K562 (cell line): ENCODE results near the gene SCYL1. TPM values are rescaled to one million over a fixed set of nuclear protein-coding genes. Genes with fewer than 3 reads are reported as not detected.

ENCODE experiments used
- CTCF ChIP-seq, 3 experiments: IDR thresholded peaks in 2 of 3; conservative IDR thresholded peaks in 1 of 3; 2 replicates each; pipeline ENCODE4 v1.5.1; 2011 to 2012; ENCODE audit warnings: low read length in 3 of 3, mild to moderate bottlenecking in 3 of 3, control low read depth in 2 of 3, improper control_type of control experiment in 1 of 3, inconsistent platforms in 1 of 3, low read depth in 1 of 3, mixed read lengths in 1 of 3, moderate library complexity in 1 of 3; ENCODE audit not compliant: insufficient read depth in 2 of 3
- ETS1 ChIP-seq: conservative IDR thresholded peaks from 2 replicates; pipeline ENCODE4 v1.6.1; 2011; ENCODE audit warnings: low read depth, mild to moderate bottlenecking, low read length; ENCODE audit not compliant: control insufficient read depth
- FOXJ3 ChIP-seq: sonication (generic); formaldehyde crosslinking; IDR thresholded peaks from 2 replicates; pipeline ENCODE4 v1.4.0; 2020; ENCODE audit warnings: mild to moderate bottlenecking, missing genetic modification reagents
- GATAD2A ChIP-seq: fragments of 450-650 bp; IDR thresholded peaks from 2 replicates; pipeline ENCODE4 v1.6.1; 2017
- HMGXB4 ChIP-seq: sonication (generic); formaldehyde crosslinking; IDR thresholded peaks from 2 replicates; pipeline ENCODE4 v1.8.1; 2023; ENCODE audit warnings: mild to moderate bottlenecking, missing genetic modification reagents
- JUNB ChIP-seq: fragments of 450-650 bp; formaldehyde crosslinking; conservative IDR thresholded peaks from 2 replicates; pipeline ENCODE4 v1.4.0; 2020; ENCODE audit warnings: mild to moderate bottlenecking
- MXI1 ChIP-seq: IDR thresholded peaks from 2 replicates; pipeline ENCODE4 v1.6.1; 2011; ENCODE audit warnings: low read depth, mild to moderate bottlenecking, improper control_type of control experiment, low read length
- PYGO2 ChIP-seq: fragments of 450-650 bp; IDR thresholded peaks from 2 replicates; pipeline ENCODE4 v1.6.1; 2016; ENCODE audit warnings: mild to moderate bottlenecking, missing genetic modification characterization, moderate library complexity, missing compliant biosample characterization
- RBM25 ChIP-seq: fragments of 200-400 bp; formaldehyde crosslinking; IDR thresholded peaks from 2 replicates; pipeline ENCODE4 v1.6.1; 2018; ENCODE audit warnings: low read length, low read depth, moderate library complexity; ENCODE audit not compliant: severe bottlenecking
- SLC30A9 ChIP-seq: fragments of 250-450 bp; sonication (Bioruptor Pico); IDR thresholded peaks from 2 replicates; pipeline ENCODE4 v1.8.0; 2022; ENCODE audit warnings: mild to moderate bottlenecking, moderate library complexity
- SMARCA5 ChIP-seq: fragments of 450-650 bp; IDR thresholded peaks from 2 replicates; pipeline ENCODE4 v1.6.1; 2016
- SRSF7 ChIP-seq: fragments of 200-400 bp; formaldehyde crosslinking; optimal IDR thresholded peaks from 2 replicates; pipeline ENCODE3; 2017; ENCODE audit warnings: mild to moderate bottlenecking, low read depth, low read length
- THRA ChIP-seq: fragments of 450-650 bp; IDR thresholded peaks from 2 replicates; pipeline ENCODE4 v1.6.1; 2017; ENCODE audit warnings: mild to moderate bottlenecking, moderate library complexity
- ZBED1 ChIP-seq: IDR thresholded peaks from 2 replicates; pipeline ENCODE4 v1.6.1; 2014
- ZNF124 ChIP-seq: sonication (generic); formaldehyde crosslinking; IDR thresholded peaks from 2 replicates; pipeline ENCODE4 v1.8.1; 2022; ENCODE audit warnings: missing genetic modification reagents
- ZNF24 ChIP-seq: fragments of 450-650 bp; IDR thresholded peaks from 2 replicates; pipeline ENCODE4 v1.6.1; 2016
- ZNF3 ChIP-seq: fragments of 250-450 bp; sonication (Bioruptor Pico); IDR thresholded peaks from 2 replicates; pipeline ENCODE4 v1.5.0; 2021; ENCODE audit warnings: mild to moderate bottlenecking, moderate library complexity
- ZNF551 ChIP-seq: fragments of 250-450 bp; sonication (Bioruptor Pico); IDR thresholded peaks from 2 replicates; pipeline ENCODE4 v1.5.0; 2021; ENCODE audit warnings: mild to moderate bottlenecking, moderate library complexity
- ZNF583 ChIP-seq: fragments of 250-450 bp; sonication (Bioruptor Pico); IDR thresholded peaks from 2 replicates; pipeline ENCODE4 v1.4.0; 2020
- polyA plus RNA-seq, 8 experiments: library from polyadenylated mRNA; depleted of rRNA in 4 of 8; stranded (reverse) in 5 of 8; unstranded in 3 of 8; fragments of >200 nt; fragmentation: Nextera tagmentation in 2 of 8; fragmentation: Illumina TruSeq in 1 of 8; extraction: Ambion mirVana in 2 of 8; extraction: Trizol in 1 of 8; gene quantifications; 2 replicates each; pipeline versions ENCODE4 v1.2.1 to v1.2.3, GENCODE V29; 2011 to 2014; ENCODE audit warnings: inconsistent platforms in 1 of 8, missing spikeins in 1 of 8
- total RNA-seq, 7 experiments: library from RNA; depleted of rRNA in 6 of 7; stranded (reverse); fragments of >200 nt in 6 of 7; fragmentation: Illumina TruSeq in 2 of 7; extraction: Trizol in 2 of 7; gene quantifications; 2 replicates each; pipeline versions ENCODE4 v1.2.1 to v1.2.3, GENCODE V29; 2011 to 2021; ENCODE audit warnings: low replicate concordance in 1 of 7
- TF ChIP-seq, protein P1 (sequence below), 2 experiments: fragments of 450-650 bp; conservative IDR thresholded peaks; 2 replicates each; pipeline ENCODE4 v1.6.1; 2017; ENCODE audit warnings: mild to moderate bottlenecking in 2 of 2, moderate library complexity in 2 of 2

The SCYL1 gene
- total and polyA plus RNA-seq, 9 of the 15 experiments (the other 6 are each of a cell fraction or from before 2014, with no cell fraction given): 1.9 to 145 (median 57.6) TPM

DNA sequence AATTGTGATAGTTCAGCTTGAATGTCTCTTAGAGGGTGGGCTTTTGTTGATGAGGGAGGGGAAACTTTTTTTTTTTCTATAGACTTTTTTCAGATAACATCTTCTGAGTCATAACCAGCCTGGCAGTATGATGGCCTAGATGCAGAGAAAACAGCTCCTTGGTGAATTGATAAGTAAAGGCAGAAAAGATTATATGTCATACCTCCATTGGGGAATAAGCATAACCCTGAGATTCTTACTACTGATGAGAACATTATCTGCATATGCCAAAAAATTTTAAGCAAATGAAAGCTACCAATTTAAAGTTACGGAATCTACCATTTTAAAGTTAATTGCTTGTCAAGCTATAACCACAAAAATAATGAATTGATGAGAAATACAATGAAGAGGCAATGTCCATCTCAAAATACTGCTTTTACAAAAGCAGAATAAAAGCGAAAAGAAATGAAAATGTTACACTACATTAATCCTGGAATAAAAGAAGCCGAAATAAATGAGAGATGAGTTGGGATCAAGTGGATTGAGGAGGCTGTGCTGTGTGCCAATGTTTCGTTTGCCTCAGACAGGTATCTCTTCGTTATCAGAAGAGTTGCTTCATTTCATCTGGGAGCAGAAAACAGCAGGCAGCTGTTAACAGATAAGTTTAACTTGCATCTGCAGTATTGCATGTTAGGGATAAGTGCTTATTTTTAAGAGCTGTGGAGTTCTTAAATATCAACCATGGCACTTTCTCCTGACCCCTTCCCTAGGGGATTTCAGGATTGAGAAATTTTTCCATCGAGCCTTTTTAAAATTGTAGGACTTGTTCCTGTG is 22.1 kb upstream of the SCYL1 start (continued):
- TF ChIP-seq ETS1: peak; percentile 88; the same call in 1 of the 2 replicates
- TF ChIP-seq ZNF3 (CRISPR knock-in tag): peak; percentile 75; the same call in 1 of the 2 replicates
- TF ChIP-seq MXI1: peak; percentile 58
- TF ChIP-seq ZBED1: peak; percentile 99
- no peak for TF ChIP-seq SMARCA5
- no peak for TF ChIP-seq SRSF7
- TF ChIP-seq ZNF124 (CRISPR knock-in tag): no peak
- TF ChIP-seq ZNF551: peak; percentile 94
- no peak for TF ChIP-seq JUNB (CRISPR knock-in tag)
- no peak for TF ChIP-seq ZNF24
- TF ChIP-seq CTCF (IDR thresholded peaks at IDR 0.05 in 2 of 3, conservative IDR thresholded peaks at IDR 0.05 in 1 of 3; ENCODE audit: insufficient read depth in 2 of 3, low read depth in 1 of 3, low read length in 3 of 3): no peak
- TF ChIP-seq, protein P1, sequence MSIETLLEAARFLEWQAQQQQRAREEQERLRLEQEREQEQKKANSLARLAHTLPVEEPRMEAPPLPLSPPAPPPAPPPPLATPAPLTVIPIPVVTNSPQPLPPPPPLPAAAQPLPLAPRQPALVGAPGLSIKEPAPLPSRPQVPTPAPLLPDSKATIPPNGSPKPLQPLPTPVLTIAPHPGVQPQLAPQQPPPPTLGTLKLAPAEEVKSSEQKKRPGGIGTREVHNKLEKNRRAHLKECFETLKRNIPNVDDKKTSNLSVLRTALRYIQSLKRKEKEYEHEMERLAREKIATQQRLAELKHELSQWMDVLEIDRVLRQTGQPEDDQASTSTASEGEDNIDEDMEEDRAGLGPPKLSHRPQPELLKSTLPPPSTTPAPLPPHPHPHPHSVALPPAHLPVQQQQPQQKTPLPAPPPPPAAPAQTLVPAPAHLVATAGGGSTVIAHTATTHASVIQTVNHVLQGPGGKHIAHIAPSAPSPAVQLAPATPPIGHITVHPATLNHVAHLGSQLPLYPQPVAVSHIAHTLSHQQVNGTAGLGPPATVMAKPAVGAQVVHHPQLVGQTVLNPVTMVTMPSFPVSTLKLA (conservative IDR thresholded peaks at IDR 0.05): 0 out of 4 replicates have a peak, but pooled peaks have one; percentile 33 to 34
- TF ChIP-seq RBM25: no peak
- TF ChIP-seq HMGXB4 (CRISPR knock-in tag): peak; percentile 69; the same call in 1 of the 2 replicates
- no peak for TF ChIP-seq ZNF583 (CRISPR knock-in tag)
- TF ChIP-seq GATAD2A: no peak
- TF ChIP-seq PYGO2 (tag): no peak
- no peak for TF ChIP-seq THRA
- TF ChIP-seq FOXJ3 (CRISPR knock-in tag): no peak
- TF ChIP-seq SLC30A9 (CRISPR knock-in tag): no peak
